Thyroid gland (tissue), 4 donors: ENCODE data around the gene ZPBP2.

ENCODE experiments used
- POLR2A ChIP-seq, 2 donors: fragments of 450-650 bp; IDR thresholded peaks; one replicate each; pipeline ENCODE4 v1.6.1; 2017; ENCODE audit warnings: antibody characterized with exemption in 2 of 2, mild to moderate bottlenecking in 2 of 2, moderate library complexity in 1 of 2
- TF ChIP-seq, protein P1 (sequence below), 6 experiments: fragments of 200-600 bp in 3 of 6; fragments of 450-650 bp in 3 of 6; sonication (generic) in 3 of 6; IDR thresholded peaks; one replicate each; pipeline ENCODE4 v1.5.1; 2016 to 2019; ENCODE audit warnings: antibody characterized with exemption in 6 of 6, mild to moderate bottlenecking in 2 of 6, inconsistent platforms in 1 of 6, moderate library complexity in 1 of 6

DNA sequence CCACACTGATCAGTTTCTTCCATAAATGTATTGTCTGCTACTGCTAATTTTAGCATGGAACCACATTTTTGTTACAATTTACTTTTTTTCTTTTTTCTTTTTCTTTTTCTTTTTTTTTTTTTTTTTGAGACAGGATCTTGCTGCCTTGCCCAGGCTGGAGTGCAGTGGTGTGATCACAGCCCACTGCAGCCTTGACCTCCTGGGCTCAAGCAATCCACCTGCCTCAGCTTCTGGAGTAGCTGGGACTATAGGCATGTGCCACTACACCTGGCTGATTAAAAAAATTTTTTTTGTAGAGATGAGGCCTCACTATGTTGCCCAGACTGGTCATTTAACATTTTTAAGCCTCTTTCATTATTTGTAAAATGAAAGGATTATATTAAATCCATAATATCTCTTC lies 19.1 kb downstream of the ZPBP2 start:
- no peak for TF ChIP-seq POLR2A (IDR thresholded peaks at IDR 0.05)
- TF ChIP-seq, protein P1, sequence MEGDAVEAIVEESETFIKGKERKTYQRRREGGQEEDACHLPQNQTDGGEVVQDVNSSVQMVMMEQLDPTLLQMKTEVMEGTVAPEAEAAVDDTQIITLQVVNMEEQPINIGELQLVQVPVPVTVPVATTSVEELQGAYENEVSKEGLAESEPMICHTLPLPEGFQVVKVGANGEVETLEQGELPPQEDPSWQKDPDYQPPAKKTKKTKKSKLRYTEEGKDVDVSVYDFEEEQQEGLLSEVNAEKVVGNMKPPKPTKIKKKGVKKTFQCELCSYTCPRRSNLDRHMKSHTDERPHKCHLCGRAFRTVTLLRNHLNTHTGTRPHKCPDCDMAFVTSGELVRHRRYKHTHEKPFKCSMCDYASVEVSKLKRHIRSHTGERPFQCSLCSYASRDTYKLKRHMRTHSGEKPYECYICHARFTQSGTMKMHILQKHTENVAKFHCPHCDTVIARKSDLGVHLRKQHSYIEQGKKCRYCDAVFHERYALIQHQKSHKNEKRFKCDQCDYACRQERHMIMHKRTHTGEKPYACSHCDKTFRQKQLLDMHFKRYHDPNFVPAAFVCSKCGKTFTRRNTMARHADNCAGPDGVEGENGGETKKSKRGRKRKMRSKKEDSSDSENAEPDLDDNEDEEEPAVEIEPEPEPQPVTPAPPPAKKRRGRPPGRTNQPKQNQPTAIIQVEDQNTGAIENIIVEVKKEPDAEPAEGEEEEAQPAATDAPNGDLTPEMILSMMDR (IDR thresholded peaks at IDR 0.05) = no peak
